ENCODE measurements around the gene BOLA1.

DNA sequence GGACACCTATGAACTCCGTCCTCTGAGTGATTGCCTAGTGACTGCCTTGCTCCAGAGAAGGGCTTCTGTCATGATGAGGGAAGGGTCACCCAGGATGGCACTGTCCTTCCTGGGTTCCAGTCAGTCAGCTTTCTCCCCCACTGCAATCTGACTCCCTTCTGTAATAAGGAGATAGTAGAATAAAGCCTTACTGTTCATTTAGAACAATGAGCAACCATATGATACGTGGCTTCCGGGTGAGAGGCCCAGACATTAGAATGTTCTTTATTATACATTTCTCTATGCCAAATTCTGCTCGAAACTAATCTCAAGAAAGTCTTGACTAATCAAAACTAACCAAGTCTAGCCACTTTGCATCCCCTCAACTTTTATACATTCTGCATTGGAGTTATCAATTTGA lies 45.8 kb downstream of the BOLA1 start:
- TF ChIP-seq, protein P1, sequence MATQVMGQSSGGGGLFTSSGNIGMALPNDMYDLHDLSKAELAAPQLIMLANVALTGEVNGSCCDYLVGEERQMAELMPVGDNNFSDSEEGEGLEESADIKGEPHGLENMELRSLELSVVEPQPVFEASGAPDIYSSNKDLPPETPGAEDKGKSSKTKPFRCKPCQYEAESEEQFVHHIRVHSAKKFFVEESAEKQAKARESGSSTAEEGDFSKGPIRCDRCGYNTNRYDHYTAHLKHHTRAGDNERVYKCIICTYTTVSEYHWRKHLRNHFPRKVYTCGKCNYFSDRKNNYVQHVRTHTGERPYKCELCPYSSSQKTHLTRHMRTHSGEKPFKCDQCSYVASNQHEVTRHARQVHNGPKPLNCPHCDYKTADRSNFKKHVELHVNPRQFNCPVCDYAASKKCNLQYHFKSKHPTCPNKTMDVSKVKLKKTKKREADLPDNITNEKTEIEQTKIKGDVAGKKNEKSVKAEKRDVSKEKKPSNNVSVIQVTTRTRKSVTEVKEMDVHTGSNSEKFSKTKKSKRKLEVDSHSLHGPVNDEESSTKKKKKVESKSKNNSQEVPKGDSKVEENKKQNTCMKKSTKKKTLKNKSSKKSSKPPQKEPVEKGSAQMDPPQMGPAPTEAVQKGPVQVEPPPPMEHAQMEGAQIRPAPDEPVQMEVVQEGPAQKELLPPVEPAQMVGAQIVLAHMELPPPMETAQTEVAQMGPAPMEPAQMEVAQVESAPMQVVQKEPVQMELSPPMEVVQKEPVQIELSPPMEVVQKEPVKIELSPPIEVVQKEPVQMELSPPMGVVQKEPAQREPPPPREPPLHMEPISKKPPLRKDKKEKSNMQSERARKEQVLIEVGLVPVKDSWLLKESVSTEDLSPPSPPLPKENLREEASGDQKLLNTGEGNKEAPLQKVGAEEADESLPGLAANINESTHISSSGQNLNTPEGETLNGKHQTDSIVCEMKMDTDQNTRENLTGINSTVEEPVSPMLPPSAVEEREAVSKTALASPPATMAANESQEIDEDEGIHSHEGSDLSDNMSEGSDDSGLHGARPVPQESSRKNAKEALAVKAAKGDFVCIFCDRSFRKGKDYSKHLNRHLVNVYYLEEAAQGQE (IDR thresholded peaks at IDR 0.05; ENCODE audit: borderline replicate concordance), result no peak
- TF ChIP-seq MXI1 (conservative IDR thresholded peaks at IDR 0.05; ENCODE audit: poor library complexity, severe bottlenecking), result no peak
- TF ChIP-seq CTCF (IDR thresholded peaks at IDR 0.05; ENCODE audit: poor library complexity, severe bottlenecking), result no peak
- TF ChIP-seq EP300 (conservative IDR thresholded peaks at IDR 0.05; ENCODE audit: poor library complexity, severe bottlenecking), result no peak
- TF ChIP-seq TAF1 (IDR thresholded peaks at IDR 0.05; ENCODE audit: low read depth), result no peak
- TF ChIP-seq SMC3 (conservative IDR thresholded peaks at IDR 0.05; ENCODE audit: poor library complexity), result no peak
- no peak for TF ChIP-seq RAD21 (conservative IDR thresholded peaks at IDR 0.05)
- TF ChIP-seq POLR2AphosphoS5 (IDR thresholded peaks at IDR 0.05), result no peak
- TF ChIP-seq EZH2 (IDR thresholded peaks at IDR 0.05; ENCODE audit: borderline replicate concordance, insufficient read depth, low read length, poor library complexity, severe bottlenecking), result no peak

Measured in neural cell (in vitro differentiated cells).